Measurements from ENCODE around the gene COX7B2.

DNA sequence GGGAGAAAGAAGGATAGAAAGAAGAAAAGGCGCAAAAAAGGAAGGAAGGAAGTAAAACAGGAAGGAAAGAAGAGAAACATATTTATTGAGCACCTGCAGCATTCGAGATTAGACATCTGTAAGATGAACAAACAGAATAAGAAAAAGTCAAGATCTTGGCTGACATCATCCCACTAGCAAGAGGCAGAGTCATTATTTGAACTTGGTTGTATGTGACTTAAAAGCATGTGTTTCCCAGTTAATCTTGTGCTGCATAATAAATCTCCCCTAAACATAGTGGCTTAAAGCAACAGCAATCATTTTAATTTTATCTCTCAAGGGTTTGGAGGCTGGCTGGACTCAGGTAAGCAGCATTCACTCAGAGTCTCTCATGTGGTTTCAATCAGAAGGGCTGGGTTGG lies 38.5 kb upstream of the COX7B2 start:
- TF ChIP-seq POLR2AphosphoS5 (IDR thresholded peaks at IDR 0.05; ENCODE audit: borderline replicate concordance, low read depth, low read length) (no peak), EZH2 (IDR thresholded peaks at IDR 0.05) (no peak)

All from SK-N-MC (cell line).